HUES64 (cell line): ENCODE data around the gene DIP2C.

ENCODE experiments used
- H3K27ac ChIP-seq: 2 replicates; pipeline ENCODE4 v1.7.0; 2013; ENCODE audit warnings: low read depth, low read length, inconsistent platforms
- H3K27me3 ChIP-seq: 2 replicates; pipeline ENCODE4 v1.6.1; 2013; ENCODE audit warnings: mild to moderate bottlenecking, low read length; ENCODE audit not compliant: insufficient read depth
- H3K36me3 ChIP-seq: 2 replicates; pipeline ENCODE4 v1.6.1; 2013; ENCODE audit warnings: mild to moderate bottlenecking, low read length; ENCODE audit not compliant: insufficient read depth
- H3K4me1 ChIP-seq: 2 replicates; pipeline ENCODE4 v1.6.1; 2013; ENCODE audit warnings: mild to moderate bottlenecking, low read length, moderate library complexity; ENCODE audit not compliant: insufficient read depth
- H3K4me3 ChIP-seq: 2 replicates; pipeline ENCODE4 v1.5.1; 2013; ENCODE audit warnings: mild to moderate bottlenecking, low read length, moderate library complexity
- H3K9ac ChIP-seq: 2 replicates; pipeline ENCODE4 v1.6.1; 2013; ENCODE audit warnings: mild to moderate bottlenecking, low read depth, low read length
- H3K9me3 ChIP-seq: 2 replicates; pipeline ENCODE4 v1.6.1; 2013; ENCODE audit warnings: low read depth, low read length; ENCODE audit not compliant: insufficient read depth
- WGBS: fragments of 150-250, 120-280 bp; methylation state at CpG from one replicate; pipeline ENCODE4 v1.1.7; 2013; ENCODE audit warnings: missing lambda C conversion rate; 5-methylcytosine and 5-hydroxymethylcytosine counted together

DIP2C gene

DNA sequence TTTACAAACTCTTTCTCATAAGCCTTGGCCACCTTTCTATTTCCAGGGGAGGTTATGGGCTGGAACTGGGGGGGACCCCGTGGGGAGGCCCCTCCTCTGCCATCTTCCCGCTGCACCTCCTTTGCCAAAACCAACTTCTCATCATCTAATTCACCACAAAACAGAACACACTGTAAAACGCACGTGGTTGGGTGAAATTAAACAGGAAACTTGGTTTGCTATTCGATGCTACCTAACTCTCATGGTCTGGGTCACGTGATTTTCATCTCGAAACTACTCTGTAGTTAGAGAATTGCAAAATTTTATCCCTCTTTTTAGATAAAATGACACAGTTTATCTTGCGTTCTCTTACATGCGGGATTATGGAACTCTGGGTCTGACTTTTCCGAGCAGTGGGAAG is 312.2 kb downstream of the DIP2C start:
- Histone ChIP-seq H3K9me3 (no peaks in the 10 kb centered on the region), H3K9ac (no peak overlapping the region), H3K36me3 (peaks cover 11% of the 10 kb centered on the region; the same call in 1 of the 2 replicates), H3K27me3 (no peaks in the 10 kb centered on the region), H3K4me3 (no peak overlapping the region), H3K27ac (no peak overlapping the region), H3K4me1 (peaks cover 9% of the 10 kb centered on the region; the same call in 1 of the 2 replicates)
- WGBS, result 96% methylated on average over 10 of the region's 10 CpGs

GRCh38 chr10:375815-376505 is 313.5 kb downstream of the DIP2C start:
- WGBS, result 95% methylated on average over 35 of the region's 35 CpGs
- Histone ChIP-seq H3K27ac (no peak overlapping the region), H3K4me3 (no peak overlapping the region), H3K9me3 (no peaks in the 10 kb centered on the region), H3K9ac (no peak overlapping the region), H3K4me1 (peaks cover 9% of the 10 kb centered on the region; the same call in 1 of the 2 replicates), H3K36me3 (peaks cover 9% of the 10 kb centered on the region; the same call in 1 of the 2 replicates), H3K27me3 (no peaks in the 10 kb centered on the region)

DNA sequence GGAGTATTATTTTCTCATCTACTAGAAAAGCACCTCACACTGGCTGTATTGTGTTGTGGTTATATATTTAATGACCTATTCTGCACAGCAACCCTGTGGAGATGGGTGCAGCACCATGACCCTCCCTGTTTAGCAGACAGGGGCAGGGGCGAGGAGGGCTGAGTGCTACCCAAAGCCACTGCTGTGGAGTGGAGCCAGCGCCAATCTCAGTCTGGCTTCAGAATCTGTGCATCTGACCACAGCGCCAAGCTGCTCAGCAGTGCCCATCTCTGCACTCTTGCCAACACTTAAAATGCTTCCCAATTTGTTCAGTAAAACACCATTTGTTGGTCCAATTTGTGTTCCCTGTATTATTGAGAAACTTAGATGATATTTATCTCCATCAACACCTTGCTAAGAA is 315.1 kb downstream of the DIP2C start:
- Histone ChIP-seq H3K27ac (no peak overlapping the region), H3K9me3 (no peaks in the 10 kb centered on the region), H3K27me3 (no peaks in the 10 kb centered on the region), H3K4me1 (peaks cover 9% of the 10 kb centered on the region; the same call in 1 of the 2 replicates), H3K36me3 (no peaks in the 10 kb centered on the region), H3K4me3 (no peak overlapping the region), H3K9ac (no peak overlapping the region)
- WGBS, result 94% methylated on average over 3 of the region's 3 CpGs

DNA sequence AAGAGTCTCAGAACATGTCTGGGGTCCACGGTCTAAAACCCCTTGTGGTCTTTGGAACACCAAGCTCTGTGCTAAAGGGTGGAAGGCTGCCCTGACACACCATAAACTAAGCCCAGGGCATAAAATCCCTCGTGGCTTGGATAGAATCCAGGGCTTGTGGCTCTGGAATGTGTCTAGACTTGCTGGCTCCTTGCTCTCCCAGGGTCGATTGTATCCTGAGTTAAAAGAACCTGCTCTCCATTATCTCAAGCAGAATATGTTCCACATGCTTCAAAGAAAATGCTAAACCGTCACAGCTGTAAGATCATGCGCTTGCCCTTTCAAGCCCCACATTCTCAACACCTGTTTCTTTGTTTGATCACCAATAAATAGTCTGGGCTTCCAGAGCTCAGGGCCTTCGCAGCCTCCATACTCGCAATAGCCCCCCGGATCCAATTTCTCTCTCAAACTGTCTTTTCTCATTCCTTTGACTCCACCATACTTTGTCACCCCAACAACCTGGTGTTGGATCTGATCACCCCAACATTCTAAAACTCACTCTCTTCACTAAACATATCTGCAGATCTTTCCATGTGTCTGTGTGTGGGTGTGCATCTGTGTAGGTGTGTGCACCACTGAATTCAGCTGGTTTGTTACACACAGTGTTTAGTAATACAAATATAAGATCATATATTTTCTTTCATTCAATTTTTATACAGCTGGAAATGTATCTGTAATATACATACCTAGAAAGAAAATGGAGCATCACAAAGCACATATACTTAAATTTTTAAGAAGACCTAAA is 315.8 kb downstream of the DIP2C start:
- Histone ChIP-seq H3K9ac (peak overlapping the region; percentile 16; the same call in 1 of the 2 replicates), H3K27me3 (no peaks in the 10 kb centered on the region), H3K36me3 (peaks cover 5% of the 10 kb centered on the region; the same call in 1 of the 2 replicates), H3K27ac (peak overlapping the region; percentile 51; the same call in 1 of the 2 replicates), H3K4me3 (no peak overlapping the region), H3K9me3 (no peaks in the 10 kb centered on the region), H3K4me1 (peaks cover 9% of the 10 kb centered on the region; the same call in 1 of the 2 replicates)
- 81% methylated on average over 8 of the region's 8 CpGs for WGBS

GRCh38 chr10:373015-373414 is 316.5 kb downstream of the DIP2C start:
- Histone ChIP-seq H3K9me3 (no peaks in the 10 kb centered on the region), H3K4me3 (no peak overlapping the region), H3K27me3 (no peaks in the 10 kb centered on the region), H3K36me3 (peaks cover 5% of the 10 kb centered on the region; the same call in 1 of the 2 replicates), H3K4me1 (peaks cover 9% of the 10 kb centered on the region; the same call in 1 of the 2 replicates), H3K27ac (peak overlapping the region; percentile 51; the same call in 1 of the 2 replicates), H3K9ac (peak overlapping the region; percentile 16; the same call in 1 of the 2 replicates)
- 88% methylated on average over 4 of the region's 4 CpGs for WGBS

GRCh38 chr10:372566-372965 is 316.9 kb downstream of the DIP2C start:
- Histone ChIP-seq H3K4me3 (no peak overlapping the region), H3K27ac (no peak overlapping the region), H3K36me3 (peaks cover 6% of the 10 kb centered on the region; the same call in 1 of the 2 replicates), H3K27me3 (no peaks in the 10 kb centered on the region), H3K4me1 (peaks cover 9% of the 10 kb centered on the region; the same call in 1 of the 2 replicates), H3K9me3 (no peaks in the 10 kb centered on the region), H3K9ac (0 out of 2 replicates have a peak overlapping the region, but pooled peaks have one; percentile 16)
- 92% methylated on average over 17 of the region's 17 CpGs for WGBS

DNA sequence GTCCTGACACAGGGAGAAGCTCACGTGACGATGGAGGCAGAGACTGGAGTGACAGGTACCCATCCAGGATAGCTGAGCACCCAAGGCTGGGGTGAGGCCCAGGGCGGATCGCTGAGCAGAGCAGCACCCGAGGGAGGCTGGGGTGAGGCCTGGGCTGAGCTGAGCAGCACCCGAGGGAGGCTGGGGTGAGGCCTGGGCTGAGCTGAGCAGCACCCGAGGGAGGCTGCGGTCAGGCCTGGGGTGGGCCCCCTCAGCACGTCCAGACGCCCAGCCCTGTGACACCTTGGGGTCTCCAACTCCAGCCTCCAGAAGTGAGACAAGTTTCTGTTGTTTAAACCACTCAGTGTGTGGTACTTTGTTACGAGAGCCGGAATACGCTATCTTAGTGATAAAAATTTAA is 318.0 kb downstream of the DIP2C start:
- no peak overlapping the region for H3K27ac ChIP-seq
- H3K36me3 ChIP-seq, result peaks cover 8% of the 10 kb centered on the region; the same call in 1 of the 2 replicates

DNA sequence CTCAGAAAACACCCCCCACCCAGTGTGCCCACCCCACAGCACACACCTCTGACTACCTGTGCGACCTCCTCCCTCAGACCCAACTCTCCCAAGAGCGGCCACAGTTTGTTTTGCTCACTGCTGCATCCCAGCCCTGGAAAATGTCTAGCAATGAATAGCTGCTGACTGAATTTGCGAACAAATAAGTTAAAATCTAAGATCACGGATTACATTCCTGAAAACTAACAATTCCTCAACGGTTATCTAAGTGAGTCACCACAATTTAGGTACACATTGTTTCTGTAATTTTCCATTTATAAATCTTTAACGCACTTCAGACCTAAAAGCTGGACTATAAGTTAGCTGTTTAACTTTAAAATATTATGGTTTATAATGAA is 319.0 kb downstream of the DIP2C start:
- H3K27ac ChIP-seq, result no peak overlapping the region
- H3K27me3 ChIP-seq, result no peaks in the 10 kb centered on the region
- H3K9ac ChIP-seq, result no peak overlapping the region
- H3K4me1 ChIP-seq, result peaks cover 9% of the 10 kb centered on the region; the same call in 1 of the 2 replicates
- 95% methylated on average over 6 of the region's 6 CpGs for WGBS
- peaks cover 8% of the 10 kb centered on the region; the same call in 1 of the 2 replicates for H3K36me3 ChIP-seq
- H3K4me3 ChIP-seq, result no peak overlapping the region
- H3K9me3 ChIP-seq, result no peaks in the 10 kb centered on the region

More for the DNA sequence above, 318.0 kb downstream of the DIP2C start:
- no peak overlapping the region for H3K4me3 ChIP-seq
- 87% methylated on average over 13 of the region's 13 CpGs for WGBS
- H3K4me1 ChIP-seq, result peaks cover 9% of the 10 kb centered on the region; the same call in 1 of the 2 replicates
- H3K9ac ChIP-seq, result no peak overlapping the region
- no peaks in the 10 kb centered on the region for H3K27me3 ChIP-seq
- H3K9me3 ChIP-seq, result no peaks in the 10 kb centered on the region

GRCh38 chr10:369684-370448 is 319.6 kb downstream of the DIP2C start:
- Histone ChIP-seq H3K27ac (no peak overlapping the region), H3K9ac (no peak overlapping the region), H3K27me3 (no peaks in the 10 kb centered on the region), H3K36me3 (peaks cover 8% of the 10 kb centered on the region; the same call in 1 of the 2 replicates), H3K4me1 (peaks cover 9% of the 10 kb centered on the region; the same call in 1 of the 2 replicates), H3K9me3 (no peaks in the 10 kb centered on the region), H3K4me3 (no peak overlapping the region)
- WGBS, result 93% methylated on average over 22 of the region's 22 CpGs

- WGBS, result 95% methylated on average over 18 of the region's 18 CpGs
- no peak overlapping the region for H3K4me3 ChIP-seq
- peaks cover 8% of the 10 kb centered on the region; the same call in 1 of the 2 replicates for H3K36me3 ChIP-seq
- H3K27ac ChIP-seq, result no peak overlapping the region
- H3K9me3 ChIP-seq, result no peaks in the 10 kb centered on the region
- H3K27me3 ChIP-seq, result no peaks in the 10 kb centered on the region
- peak overlapping the region; percentile 12; the same call in 1 of the 2 replicates for H3K9ac ChIP-seq
- H3K4me1 ChIP-seq, result peaks cover 9% of the 10 kb centered on the region; the same call in 1 of the 2 replicates
Observed at GRCh38 chr10:369221-369683, 320.2 kb downstream of the DIP2C start.
